HuH-7 (cell line): ENCODE data around the gene GRIN2C.
"Not testable (repeated sequence)": the region's sequence is repeated elsewhere in the genome, so short reads cannot be mapped to it uniquely, and the experiment has no call there.

Experiments used
- DNase-seq: peaks from one replicate; pipeline ENCODE4 v3.0.0; 2011; ENCODE audit warnings: low spot score

The GRIN2C gene

DNA sequence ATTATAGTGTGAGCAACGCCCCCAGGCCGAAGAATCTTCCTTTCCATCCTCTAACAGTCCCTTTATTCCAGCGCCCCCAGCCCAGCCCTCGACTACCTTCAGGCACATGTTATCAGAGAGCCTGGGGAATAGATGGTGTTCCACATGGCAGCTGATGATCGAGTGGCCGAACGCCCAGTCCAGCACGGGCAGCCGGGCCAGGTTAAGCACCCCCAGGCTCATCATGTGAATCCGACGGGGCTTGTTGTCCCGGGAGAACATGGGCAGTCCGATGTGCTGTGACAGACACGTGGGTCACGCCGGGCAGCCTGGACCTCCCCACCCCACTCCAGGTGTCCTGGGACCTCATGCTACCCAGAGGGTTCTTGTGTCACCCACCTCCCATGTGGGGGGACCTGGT lies 19.6 kb upstream of the GRIN2C start:
- no peak for DNase-seq

DNA sequence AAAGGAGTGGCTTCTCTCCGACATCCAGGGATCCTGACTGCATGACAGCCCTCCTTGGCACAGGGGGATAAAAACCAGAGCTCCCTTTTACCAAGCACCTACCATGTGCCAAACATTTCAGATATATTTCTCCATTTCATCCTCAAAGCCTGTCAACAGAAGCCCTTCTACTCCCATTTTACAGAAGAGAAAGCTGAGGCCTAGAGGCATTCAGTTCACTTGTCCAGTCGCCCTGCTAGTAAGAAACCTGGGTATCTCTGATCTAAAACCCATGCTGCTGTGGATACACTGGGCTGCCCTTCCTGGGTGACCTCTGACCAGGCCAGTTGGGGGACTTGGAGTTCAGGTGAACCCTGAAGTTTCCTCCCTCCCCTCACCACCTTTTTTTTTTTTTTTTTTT lies 19.0 kb upstream of the GRIN2C start:
- no peak for DNase-seq

DNA sequence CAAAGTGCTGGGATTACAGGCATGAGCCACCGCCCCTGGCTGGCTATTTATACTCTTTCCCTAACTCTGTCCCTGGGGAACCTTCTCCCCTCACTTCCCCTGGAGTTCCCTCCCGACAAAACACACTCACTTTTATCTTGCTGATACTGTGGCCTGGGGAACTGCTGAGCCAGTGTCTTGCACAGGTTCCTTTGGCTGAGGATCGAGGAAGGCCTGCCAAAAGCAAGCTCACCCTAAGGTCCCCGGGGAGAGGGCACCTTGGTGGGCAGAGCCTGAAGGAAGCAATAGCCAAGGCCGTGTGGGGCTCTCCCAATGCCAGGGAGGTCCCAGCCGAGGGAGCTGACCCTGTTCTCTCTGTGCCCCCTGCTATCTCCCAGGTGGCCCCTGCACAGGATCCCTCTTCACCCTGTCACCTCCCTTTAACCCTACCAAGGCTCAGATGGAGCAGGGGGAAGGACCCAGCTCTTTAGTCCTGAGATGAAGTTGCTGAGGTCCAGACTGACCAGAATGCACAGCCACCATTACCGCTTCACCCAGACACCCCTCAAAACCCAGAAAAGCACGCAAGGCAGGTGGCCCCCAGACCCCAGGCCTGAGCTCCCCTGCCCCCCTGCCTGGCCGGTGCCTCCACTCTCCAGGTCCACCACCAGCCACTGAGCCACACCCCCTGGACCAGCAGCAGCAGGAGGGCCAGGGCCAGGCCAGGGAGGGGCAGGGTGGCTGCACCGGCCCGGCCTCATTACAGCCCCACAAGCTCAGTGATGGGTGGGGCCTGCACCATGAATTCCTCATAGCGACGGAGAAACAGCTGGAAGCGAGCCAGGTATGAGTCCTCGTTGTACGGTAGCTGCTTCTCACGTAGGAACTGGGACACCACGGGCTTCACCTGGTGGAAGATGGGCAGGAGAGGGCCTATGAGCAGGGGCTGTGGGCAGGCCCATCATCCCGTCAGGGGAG lies 18.2 kb upstream of the GRIN2C start:
- no peak for DNase-seq

DNA sequence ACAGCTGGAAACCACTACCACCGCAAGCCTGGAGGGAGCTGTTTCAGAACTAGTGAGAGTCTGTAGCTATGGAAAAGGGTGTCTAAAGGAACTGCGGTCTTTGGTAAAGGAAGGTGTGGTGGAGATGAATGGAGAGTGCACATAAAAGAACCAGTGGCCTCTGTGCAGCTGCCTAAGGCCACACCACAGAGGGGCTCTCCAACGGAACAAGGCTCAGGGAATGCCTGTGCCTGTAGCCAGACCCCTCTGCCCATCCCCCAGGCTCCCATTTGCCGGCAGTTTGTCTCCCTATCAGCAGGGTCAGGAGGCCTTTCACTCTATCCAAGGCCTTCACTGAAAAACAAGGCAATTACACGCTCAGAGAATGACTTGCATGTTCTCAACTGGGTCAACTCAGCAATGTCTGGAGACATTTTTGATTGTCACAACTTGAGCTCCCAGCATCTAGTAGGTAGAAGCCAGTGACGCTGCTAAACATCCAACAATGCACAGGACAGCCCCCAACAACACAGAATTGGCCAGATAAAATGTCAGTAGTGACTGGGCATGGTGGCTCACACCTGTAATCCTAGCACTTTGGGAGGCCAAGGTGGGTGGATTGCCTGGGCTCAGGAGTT lies 16.4 kb upstream of the GRIN2C start:
- no peak for DNase-seq

DNA sequence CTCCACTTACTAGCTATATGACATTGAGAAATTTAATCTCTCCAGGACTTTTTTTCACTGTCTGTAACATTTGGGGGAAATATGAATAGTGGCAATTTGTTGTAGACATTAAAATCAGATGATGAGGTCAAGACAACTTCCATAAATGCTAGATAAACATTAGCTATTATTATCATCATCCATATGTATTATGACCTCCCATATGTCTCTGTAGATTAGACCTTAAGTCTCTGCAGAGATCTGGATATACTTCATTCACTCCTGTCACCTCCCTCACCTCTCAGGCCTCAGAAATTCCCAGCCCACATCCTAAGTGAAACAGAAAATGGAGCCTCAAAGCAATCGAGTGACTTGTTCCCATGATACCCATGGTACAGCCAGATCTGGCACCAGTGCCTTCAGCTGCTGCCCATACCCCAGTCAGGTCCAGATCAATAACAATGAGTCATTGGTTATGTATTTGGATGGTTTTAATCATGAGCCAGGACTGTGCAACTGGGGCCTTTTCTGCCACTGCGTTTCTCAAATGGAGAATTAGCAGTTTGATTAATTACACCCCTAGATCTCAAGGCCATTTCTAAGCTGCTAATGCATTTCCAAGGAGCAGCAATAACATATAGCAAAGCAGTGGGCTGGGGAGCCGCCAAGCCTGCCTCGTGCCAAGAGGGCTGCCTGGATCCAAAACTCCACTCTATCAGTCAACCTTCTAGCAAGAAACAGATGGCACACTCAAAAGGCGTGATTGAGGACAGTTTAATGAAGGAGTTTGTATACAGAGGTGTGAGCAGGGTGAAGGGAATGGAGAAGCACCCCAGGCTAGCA lies 15.7 kb upstream of the GRIN2C start:
- no peak for DNase-seq

DNA sequence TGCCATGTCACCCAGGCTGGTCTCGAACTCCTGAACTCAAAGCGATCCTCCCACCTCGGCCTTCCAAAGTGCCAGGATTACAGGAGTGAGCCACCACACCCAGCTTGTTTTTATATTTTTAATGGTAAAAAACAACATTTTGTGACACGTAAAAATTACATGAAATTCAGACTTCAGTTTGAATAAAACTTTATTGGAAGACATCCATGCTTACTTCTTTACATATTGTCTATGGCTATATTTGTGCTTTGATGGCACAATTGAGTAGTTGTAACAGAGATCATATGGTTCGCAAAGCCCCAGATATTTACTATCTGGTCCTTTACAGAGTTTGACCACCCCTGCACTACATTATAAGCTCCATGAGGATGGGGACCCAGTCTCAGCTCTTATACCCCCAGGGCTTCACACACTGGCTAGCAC lies 14.9 kb upstream of the GRIN2C start:
- no peak for DNase-seq

DNA sequence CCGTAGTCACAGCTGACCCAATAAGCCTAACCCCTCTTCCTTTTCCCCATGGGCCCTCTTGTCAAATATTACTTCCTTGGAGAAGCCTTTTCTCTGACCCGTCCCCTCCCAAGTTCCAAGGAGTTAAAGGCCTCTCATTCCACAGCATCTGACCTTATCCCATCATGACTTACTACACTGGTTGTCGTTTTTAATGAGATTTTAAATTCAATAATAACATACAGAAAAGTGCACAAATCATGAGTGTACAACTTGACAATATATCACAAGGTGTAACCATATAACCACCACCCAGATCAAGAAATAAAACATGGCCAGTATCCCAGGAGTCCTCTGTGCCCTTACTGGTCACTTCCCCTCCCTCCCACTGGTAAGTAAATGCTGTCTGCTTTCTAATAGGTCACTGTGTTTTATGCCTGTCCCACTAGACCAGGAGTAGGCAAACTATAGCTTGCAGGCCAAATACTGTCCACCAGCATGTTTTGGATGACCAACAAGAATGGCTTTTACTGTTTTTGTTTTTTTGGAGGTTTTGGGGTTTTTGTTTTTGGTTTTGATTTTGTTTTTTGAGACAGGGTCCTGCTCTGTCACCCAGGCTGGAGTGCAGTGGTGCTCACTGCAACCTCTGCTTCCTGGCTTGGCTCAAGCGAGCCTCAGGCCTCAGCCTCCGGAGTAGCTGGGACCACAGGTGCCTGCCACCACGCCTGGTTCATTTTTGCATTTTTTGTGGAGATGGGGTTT lies 14.4 kb upstream of the GRIN2C start:
- DNase-seq, result peak; percentile 79

DNA sequence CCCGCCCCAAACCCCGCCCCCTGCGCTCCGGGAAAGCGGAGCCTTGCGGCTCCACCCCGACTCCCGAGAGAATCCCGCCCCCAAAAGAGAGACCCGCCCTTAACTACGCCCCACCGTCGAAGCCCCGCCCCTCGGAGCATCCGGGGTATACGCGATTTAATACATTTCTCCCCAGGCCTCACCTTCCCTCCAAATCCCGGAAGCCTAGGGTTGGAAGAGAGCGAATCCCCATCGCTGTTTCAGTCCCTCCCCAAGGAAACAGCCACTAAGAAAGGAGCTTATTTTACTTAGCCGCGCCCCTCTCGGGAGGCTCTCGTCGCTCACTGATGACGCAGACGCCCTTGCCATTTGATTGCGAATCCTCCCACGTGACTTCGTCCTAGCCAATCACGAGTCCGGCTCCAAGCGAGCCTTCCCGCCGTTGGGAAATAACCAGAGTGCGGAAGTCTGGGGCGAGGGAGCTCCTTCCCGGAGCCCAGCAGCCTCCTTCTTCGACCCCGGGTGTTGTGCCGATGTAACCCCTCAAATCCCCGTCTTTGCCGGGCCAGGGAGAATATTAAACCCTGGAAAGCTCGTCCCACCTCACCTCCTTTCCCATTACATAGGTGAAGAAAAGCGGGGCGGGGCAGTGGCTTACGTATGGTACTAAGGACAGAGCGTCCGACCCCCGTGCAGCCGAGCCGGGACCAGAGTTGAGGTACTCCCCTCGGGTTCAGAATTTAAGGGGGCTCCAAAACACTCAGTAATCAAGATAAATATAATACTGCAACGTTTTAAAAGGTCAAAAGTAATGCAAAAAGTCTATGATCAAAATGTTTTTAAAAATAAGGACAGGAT lies 13.6 kb upstream of the GRIN2C start:
- DNase-seq, result peak; percentile 100

DNA sequence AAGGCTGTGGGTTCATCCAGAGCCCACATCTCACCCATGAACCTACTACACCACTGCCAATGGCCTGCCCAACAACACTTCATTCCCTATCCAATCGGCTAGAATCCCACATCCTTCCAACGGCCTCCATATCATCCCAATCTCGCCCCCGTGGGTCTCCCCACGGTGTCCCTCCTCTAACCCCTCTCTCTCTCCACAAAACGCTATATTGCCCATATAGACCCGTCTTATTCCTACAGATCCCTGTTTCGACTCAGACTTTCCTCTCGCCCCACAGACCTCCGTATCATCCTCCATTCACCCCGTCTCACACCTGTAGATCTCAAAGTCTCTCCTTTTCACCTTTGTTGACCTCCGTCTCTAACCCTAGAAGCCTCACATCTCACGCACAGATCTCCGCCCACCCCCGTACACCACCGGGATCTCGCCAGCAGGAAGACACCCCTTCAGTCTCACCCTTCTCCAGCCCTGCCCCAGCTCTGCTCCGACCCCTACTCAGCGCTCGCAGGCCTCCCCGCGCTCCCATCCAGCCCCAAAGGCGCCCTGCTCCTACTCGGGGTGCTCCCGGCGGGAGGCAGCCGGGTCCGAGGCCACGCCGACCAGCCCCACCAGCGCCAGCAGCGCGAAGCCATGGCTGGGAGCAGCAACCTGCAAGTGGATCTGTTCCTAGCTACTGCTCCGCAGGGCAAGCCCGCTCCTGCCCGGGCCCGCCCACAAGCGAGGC lies 12.8 kb upstream of the GRIN2C start, which contains the start of gene FDXR:
FDXR (minus strand) TSS at position 682 of the 724 bp plus-strand sequence; CDS start at position 632, 50 bp downstream.
- DNase-seq, result no peak

DNA sequence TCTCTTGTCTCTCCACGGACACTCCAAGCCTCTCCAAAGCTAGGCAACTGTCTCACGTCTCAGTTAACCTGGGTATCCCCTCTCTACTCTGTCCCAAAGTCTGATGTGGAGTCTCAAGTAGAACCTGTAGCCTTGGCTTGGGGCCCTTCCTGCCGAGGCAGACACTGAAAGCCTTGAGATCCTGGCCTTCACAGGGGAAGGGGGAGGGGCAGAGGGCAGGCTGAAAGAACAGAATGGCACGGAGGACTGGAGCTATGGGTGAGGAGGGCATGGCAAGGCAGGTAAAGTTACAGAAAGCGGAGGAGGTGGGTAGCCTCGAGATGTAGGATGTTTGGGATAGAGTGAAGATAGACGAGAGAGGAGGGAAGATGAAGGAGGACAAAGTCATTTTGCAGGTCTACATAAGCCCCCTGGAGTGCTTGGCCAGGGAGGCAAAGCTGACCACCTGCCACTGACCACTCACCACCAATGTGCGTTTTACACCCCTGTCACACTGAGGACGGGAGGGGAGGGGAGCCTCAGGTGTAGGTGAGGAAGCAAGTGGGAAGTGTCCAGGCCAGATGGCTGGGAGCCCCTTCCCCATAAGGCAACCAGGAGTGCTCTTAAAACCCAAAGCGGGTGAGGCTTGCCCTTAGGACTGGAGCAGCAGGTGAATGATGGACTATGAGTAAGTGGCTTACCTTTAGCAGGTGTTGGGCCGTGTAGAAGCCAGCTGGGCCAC lies 11.8 kb upstream of the GRIN2C start:
- no peak for DNase-seq

DNA sequence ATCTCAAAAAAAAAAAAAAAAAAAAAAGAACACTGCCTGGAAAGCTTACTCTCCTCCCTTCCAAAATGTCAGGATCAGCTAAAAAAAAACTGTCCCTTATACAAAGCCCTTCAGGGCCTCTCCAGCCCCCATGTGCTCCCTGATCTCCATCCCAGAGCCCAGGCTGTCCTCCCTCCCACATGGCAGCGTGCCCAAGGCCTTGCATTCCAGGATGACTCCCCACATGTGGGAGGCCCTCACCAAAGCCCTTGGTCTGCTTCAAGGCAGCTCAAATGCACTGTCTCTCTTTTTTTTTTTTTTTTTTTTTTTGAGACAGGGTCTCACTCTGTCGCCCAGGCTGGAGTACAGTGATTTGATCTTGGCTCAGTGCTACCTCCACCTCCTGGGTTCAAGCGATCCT lies 10.8 kb upstream of the GRIN2C start:
- DNase-seq, result no peak

DNA sequence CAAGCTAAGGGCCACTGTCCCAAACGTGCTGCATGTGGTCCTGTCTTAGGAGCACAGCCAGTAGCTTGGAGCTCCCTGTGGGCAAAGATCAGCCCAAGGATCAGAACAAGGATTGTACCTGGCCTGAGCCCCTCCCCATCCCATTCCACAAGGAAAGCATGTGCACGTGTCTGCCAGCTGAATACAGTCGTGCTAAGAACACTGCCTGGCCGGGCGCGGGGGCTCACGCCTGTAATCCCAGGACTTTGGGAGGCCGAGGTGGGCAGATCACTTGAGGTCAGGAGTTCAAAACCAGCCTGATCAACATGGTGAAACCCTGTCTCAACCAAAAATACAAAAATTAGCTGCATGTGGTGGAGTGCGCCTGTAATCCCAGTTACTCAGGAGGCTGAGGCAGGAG lies 10.3 kb upstream of the GRIN2C start:
- not testable (repeated sequence) for DNase-seq

DNA sequence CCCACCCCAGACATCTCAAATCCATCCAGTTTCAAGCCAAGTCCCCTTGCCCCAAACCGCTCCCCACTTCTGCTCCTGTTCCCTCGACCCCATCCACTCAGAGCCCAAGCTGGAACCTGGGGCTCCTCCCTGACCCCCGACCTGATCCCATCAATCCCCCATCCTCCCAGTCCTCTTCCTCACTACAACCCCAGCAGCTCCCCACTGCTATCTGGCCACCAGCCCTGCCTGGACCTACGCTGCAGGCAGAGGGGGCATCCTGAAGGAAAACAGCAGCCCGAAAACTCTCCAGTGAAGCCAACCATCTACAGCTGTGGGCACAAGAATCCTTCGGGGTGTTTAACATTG lies 9.2 kb upstream of the GRIN2C start:
- DNase-seq, result no peak

DNA sequence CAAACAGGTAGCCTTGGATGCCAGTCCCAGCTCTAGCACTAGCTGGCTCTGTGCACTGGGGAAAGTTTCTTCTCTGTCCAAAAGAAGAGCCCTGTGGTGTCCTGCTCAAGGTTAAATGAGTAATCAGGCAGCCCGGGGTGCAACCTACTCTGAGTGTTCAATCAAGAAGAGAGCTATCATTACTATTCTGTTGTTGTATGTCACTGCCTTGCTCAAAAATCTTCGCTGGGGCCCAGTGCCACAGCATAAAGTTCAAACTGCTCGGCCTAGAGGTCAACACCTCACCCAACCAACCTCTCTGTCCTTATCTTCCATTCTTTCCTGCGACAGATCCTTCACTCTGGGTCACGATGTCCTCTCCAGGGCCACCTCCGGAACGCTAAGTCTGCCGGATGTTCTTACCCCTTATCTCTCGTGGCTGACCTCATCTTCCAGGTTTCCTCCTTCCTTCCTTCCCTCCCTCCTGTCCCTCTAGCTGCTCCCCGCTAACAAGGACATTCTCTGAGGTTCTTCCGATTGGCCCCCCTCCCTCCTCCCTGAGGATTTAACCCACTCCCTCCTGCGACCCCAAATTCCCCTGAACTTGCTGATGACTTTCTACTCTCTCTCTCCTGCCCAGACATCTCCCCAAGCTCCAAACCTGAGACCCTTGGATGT lies 8.7 kb upstream of the GRIN2C start:
- DNase-seq, result no peak

DNA sequence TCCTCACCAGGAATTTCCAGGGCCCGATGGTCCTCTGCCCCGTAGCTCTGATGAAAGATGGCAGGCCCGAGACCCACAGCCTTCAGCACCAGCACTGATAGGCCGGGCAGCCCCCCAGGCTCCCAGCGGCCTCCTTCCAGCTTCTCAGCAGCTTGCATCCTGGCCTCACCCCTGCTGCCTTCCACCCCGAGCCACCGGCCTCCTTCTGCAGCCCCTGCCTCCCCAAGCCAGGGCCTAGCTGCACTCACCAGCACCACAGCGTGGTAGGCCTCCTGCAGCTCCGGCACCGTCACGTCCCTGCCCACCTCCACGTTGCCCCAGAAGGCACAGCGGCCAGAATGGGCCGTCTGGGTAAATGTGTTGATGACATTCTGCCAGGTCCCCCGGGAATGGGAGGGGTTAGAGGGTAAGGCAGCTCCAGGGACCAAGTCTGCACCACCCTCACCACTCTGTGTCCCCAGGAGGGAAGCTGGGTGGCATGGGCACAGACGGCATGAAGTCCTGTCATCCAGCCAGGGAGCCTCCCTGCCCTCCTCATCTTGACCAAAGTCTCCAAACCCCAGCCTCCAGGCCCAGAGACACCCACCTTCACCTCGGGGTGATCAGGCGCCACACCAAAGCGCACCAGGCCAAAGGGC lies 6.6 kb upstream of the GRIN2C start:
- no peak for DNase-seq

DNA sequence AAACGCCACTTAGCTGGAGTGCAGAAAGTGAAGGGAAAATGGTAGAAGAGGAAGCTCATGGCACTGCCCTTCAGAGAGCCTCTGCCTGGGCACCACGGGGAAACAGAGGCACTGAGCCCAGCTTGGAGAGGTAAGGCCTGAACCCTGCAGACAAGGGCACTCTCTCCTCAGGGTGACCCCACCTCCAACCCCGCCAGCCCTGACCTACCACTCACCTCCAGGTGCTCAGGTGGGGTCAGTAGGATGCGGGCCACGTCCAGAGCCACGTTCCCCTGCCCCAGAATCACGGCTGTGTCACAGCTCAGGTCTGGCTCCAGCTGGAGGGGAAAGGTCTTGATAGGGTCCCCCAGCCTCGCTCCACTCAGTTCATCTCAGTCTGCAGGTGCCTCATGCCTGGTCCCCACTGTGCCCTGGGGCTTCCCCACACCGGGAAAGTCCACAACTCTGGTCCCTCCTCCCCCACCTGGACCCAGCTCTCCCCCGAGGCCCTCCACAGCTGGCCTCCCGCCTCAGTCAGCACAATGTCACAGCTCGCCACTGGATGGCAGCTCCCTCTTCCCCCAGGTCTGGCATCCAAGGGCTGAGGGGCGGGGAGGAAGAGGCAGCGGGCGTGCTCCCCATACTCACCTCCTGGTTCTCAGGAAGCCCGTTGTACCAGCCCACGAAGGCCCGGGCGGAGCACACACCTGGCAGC lies 6.0 kb upstream of the GRIN2C start:
- DNase-seq, result no peak

DNA sequence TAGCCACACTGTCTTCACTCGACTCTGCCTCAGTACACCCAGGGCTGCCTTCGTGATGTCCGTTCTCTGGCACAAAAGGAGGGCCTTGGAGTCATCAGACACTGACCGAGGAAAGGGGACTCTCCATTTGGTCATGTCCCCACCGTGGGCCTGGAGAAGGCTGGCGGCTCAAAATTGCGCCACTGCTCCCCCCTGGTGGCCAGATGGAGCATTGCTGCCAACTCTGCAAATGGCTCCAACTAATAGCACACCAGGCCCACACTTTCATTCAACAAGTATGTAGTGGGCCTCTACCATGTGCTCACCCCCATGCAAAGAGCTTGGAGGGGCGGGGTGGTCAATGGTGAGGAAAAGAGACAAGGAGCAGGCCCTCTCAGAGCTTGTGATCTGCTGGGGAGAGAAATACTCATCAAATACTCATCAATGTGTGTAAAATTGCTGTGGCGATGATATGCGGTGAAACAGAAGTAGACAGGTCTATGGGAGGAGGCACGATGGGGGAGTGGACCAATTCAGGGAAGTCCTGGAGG lies 5.2 kb upstream of the GRIN2C start:
- DNase-seq, result peak; percentile 94
